Astrocyte of the spinal cord (primary cell): ENCODE measurements around the gene ABHD5.

ENCODE experiments used
- DNase-seq: peaks from one replicate; pipeline ENCODE4 v3.0.0; 2011; ENCODE audit warnings: low read depth, low spot score
- H3K4me3 ChIP-seq: 2 replicates; pipeline ENCODE4 v1.5.1; 2011; ENCODE audit warnings: low read depth, mild to moderate bottlenecking, low read length, moderate library complexity
- in situ Hi-C: cut with HindIII; loops from 2 replicates; pipeline ENCODE4 v1.10.0; 2017; ENCODE audit warnings: low sequenced_read_pairs
- TF ChIP-seq, protein P1 (sequence below): IDR thresholded peaks from 2 replicates; pipeline ENCODE4 v1.5.1; 2012; ENCODE audit warnings: low read depth, mild to moderate bottlenecking, low read length, inconsistent platforms

ABHD5 gene

GRCh38 chr3:43768381-43768973 is 77.7 kb downstream of the ABHD5 start:
- in situ Hi-C loops = no loop called here
- DNase-seq = no peak
- TF ChIP-seq, protein P1, sequence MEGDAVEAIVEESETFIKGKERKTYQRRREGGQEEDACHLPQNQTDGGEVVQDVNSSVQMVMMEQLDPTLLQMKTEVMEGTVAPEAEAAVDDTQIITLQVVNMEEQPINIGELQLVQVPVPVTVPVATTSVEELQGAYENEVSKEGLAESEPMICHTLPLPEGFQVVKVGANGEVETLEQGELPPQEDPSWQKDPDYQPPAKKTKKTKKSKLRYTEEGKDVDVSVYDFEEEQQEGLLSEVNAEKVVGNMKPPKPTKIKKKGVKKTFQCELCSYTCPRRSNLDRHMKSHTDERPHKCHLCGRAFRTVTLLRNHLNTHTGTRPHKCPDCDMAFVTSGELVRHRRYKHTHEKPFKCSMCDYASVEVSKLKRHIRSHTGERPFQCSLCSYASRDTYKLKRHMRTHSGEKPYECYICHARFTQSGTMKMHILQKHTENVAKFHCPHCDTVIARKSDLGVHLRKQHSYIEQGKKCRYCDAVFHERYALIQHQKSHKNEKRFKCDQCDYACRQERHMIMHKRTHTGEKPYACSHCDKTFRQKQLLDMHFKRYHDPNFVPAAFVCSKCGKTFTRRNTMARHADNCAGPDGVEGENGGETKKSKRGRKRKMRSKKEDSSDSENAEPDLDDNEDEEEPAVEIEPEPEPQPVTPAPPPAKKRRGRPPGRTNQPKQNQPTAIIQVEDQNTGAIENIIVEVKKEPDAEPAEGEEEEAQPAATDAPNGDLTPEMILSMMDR = no peak
- H3K4me3 ChIP-seq = no peak overlapping the region

- TF ChIP-seq, protein P1 = peak; percentile 92
- in situ Hi-C loops = no loop called here
- H3K4me3 ChIP-seq = peak overlapping the region; percentile 40
- peak; percentile 97 for DNase-seq
These were observed 78.6 kb downstream of the ABHD5 start for GRCh38 chr3:43769097-43769884.

DNA sequence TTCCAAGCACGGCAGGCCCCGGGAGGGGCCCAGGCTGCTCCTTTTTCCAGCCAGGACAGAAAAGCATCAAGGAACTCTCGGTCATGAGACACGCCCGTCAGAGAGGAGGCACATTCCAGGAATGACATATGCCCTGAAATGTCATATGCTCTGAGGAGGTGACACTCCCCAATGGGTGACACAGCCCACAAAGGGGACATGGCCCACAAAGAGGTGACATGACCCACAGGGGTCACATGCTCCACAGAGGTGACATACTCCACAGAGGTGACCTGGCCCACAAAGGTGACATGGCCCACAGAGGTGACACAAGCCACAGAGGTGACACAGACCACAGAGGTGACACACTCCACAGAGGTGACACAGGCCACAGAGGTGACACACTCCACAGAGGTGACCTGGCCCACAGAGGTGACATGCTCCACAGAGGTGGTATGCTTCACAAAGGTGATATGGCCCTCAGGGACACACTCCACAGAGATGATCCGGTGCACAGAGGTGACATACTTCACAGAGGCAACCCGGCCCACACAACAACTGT is 79.2 kb downstream of the ABHD5 start:
- no peak for DNase-seq
- peak overlapping the region; percentile 40 for H3K4me3 ChIP-seq
- TF ChIP-seq, protein P1 = no peak
- in situ Hi-C loops = no loop called here

DNA sequence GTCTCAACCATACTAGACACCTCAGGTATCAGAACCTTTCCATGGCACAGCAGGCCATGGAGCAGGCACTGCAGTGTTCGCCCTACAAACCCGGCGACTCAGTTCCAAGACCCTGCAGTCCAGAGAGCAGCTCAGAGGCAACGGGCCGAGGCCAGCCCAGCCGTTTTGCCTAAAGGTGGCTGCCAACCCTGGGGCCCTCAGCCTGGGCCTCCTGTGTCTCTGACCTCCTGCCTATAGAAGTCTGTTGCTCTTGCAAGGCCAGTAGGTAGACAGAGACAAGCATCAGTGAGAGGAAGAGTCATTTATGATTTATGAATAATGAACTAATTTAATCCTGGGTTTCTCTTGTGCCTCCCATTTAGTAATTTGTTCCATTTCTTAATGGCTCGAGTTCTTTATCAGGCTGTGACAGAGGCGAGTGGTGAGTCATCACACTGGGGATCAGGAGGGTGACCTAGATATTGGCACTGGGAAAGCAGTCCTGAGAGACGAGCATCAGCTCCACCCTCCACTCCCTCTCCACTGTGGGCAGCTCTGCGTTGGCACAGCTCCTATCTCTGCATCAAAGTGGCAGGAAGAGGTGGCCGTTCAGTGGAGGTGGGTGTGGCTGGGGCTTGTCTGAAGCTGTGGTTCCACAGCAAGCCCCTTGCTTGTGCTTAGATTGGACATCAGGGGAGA is 79.8 kb downstream of the ABHD5 start:
- H3K4me3 ChIP-seq = no peak overlapping the region
- in situ Hi-C loops = no loop called here
- TF ChIP-seq, protein P1 = no peak
- DNase-seq = no peak

- no peak for DNase-seq
- in situ Hi-C loops = no loop called here
- H3K4me3 ChIP-seq = no peak overlapping the region
- TF ChIP-seq, protein P1 = no peak
These were observed 80.9 kb downstream of the ABHD5 start for GRCh38 chr3:43771610-43772009.

DNA sequence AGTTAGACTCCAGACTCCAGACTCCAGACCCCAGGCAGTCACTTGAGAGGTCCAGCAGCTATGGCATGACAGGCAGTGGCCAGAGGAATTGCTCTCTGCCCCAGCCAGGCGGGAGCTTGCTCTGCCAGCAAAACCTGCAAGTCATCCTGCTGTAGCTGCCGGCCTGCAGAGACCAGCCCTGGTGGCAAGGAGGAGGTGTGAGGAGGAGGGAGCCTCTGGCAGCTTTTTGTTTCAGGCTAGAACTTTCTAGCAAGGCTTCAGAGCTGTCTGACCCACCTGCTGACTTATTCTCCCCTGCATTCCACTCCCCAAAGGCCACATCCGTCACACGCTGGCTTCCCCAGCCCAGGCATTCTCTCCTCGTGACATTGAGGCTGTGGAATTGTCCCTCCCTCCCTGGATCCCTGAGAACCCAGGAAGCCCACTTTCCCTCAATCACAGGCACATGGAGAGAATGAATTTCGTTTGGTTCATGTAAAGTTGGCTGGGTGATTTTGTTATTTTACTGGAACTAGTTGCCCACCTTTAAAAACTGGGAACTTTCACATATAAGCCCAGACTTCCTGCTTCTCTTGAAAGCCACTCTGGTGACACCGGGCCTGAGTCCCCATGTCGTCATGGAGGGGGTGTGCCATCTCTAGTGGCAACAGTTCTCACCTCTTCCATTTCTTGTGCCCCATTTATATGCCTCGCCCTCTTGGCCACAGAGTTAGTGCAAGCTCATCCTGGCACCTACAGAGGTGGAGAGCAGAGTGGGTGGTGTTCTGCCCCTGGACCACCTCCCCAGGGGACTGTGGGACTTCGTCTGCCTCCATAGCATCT is 82.7 kb downstream of the ABHD5 start:
- in situ Hi-C loops = no loop called here
- TF ChIP-seq, protein P1 = no peak
- no peak for DNase-seq
- no peak overlapping the region for H3K4me3 ChIP-seq
